ENCODE results near the gene GLIS1. TPM values are rescaled to one million over a fixed set of nuclear protein-coding genes. Genes with fewer than 3 reads are reported as not detected.
"Not testable (repeated sequence)": the region's sequence is repeated elsewhere in the genome, so short reads cannot be mapped to it uniquely, and the experiment has no call there.

GLIS1 gene
- total RNA-seq, 2 experiments from 2014 or later = not detected

DNA sequence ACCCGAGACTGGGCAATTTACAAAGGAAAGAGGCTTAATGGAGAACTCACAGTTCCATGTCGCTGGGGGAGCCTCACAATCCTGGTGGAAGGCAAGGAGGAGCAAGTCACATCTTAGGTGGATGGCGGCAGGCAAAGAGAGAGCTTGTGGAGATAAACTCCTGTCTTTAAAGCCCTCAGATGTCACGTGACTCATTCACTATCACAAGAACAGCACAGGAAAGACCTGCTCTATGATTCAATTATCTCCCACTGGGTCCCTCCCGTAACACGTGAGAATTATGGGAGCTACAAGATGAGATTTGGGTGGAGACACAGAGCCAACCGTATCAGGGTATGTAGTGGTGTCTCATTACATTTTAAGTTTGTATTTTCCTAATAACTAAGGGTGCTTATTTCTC is 21.5 kb upstream of the GLIS1 start:
- H3K27ac Mint-ChIP-seq; H3K9me3 Mint-ChIP-seq (ENCODE audit: low read depth); H3K27me3 Mint-ChIP-seq; ATAC-seq; H3K4me3 Mint-ChIP-seq; H3K4me1 Mint-ChIP-seq; DNase-seq: not testable (repeated sequence)
- H3K36me3 Mint-ChIP-seq = peaks cover 10% of the 10 kb centered on the region
- CTCF ChIA-PET = interaction anchor here (1.1 kb wide), 1 partner anchor 9 kb away, joined by 3 read pairs; no protein-coding TSS in a partner anchor

DNA sequence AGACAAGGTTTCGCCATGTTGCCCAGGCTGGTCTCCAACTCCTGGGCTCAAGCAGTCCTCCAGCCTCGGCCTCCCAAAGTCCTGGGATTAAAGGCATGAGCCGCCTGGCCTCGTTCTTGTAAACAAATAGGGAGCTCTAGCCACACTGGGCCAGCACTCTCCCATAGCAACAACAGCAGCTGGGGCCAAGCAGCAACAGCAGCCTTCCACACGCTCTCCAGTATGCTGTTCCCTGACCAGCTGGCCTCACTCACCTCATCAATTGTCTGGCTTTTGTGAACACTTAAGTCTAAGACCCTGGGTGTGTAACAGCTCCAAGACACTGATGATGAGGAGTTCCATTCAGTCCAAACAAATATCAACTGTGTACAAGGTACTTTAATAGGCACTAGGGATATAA is 16.9 kb upstream of the GLIS1 start:
- H3K36me3 Mint-ChIP-seq = peaks cover 2% of the 10 kb centered on the region
- no peak overlapping the region for H3K4me3 Mint-ChIP-seq
- DNase-seq (no peak), ATAC-seq (no peak)
- no peak overlapping the region for H3K27ac Mint-ChIP-seq
- H3K4me1 Mint-ChIP-seq = no peaks in the 10 kb centered on the region
- no peaks in the 10 kb centered on the region for H3K9me3 Mint-ChIP-seq (ENCODE audit: low read depth)
- CTCF ChIA-PET = interaction anchor here (1.1 to 2.5 kb wide), 3 partner anchors 11 to 270 kb away, joined by 3 to 18 read pairs (median 3); no protein-coding TSS in a partner anchor
- H3K27me3 Mint-ChIP-seq = no peaks in the 10 kb centered on the region

DNA sequence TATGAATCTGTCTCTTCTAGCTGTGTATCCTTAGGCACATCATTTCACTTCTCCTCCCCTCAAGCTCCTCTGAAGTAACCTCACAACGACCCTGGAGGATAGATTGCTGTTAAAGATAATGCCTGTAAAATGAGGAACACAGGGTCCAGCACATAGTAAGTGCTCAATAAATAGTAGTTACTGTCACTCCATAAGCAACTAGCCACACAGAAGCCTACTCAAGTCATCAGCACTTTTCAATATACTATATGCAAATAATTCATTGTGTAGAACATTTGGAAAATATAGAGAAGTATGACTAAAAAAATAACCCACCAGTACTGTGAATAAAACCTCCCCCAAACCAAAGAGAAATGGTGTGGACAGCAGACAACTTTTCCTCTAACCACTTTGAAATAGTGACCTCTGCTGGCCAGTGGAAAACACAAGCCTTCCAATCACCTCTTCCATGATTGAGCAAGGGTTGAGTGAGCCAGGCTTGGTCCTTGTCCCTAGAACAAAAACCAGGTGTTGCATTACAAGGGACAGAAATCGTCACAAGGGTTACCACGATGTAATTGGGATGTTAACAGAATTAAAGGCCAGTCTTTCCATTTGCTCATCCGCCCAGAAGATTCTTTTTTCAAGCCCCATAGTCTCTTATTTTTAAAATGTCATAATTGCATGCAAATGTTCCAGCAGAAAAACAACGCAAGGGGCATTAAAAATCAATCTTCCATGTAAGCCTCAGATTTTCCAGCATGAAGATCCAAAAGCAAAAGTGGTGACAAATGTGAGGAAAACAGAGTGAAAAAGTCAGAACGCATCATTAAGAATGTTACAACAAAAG is 15.7 kb upstream of the GLIS1 start:
- DNase-seq = peak; percentile 53
- no peaks in the 10 kb centered on the region for H3K4me1 Mint-ChIP-seq
- no peak overlapping the region for H3K27ac Mint-ChIP-seq
- no peaks in the 10 kb centered on the region for H3K27me3 Mint-ChIP-seq
- H3K9me3 Mint-ChIP-seq (ENCODE audit: low read depth) = no peaks in the 10 kb centered on the region
- CTCF ChIA-PET = interaction anchor here (0.6 to 2.5 kb wide), 12 partner anchors 8 to 269 kb away, joined by 3 to 18 read pairs (median 4); partner anchors contain the start of gene GLIS1
- no peak overlapping the region for H3K4me3 Mint-ChIP-seq
- no peak for ATAC-seq
- H3K36me3 Mint-ChIP-seq = no peaks in the 10 kb centered on the region

DNA sequence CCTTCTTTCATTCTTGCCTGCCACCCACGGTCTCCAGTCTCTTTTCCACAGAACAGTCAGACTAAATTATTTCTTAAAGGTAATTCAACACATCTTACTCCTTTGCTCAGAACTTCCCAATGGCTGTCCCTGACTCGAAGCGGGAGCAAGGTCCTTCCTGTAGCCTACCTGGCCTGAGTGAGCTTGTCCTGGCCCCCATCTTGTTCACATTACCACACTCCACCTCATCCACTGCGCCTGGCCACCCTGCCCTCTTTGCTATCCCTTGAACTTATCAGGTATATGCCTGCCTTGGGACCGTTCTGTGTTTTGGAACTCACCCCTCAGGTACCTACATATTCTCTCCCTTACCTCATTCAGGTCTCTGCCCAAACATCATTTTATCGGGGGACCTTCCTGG is 13.3 kb upstream of the GLIS1 start:
- peaks cover 4% of the 10 kb centered on the region for H3K27me3 Mint-ChIP-seq
- no peak for ATAC-seq
- H3K36me3 Mint-ChIP-seq = no peaks in the 10 kb centered on the region
- no peak overlapping the region for H3K27ac Mint-ChIP-seq
- no peak for DNase-seq
- H3K4me1 Mint-ChIP-seq = no peaks in the 10 kb centered on the region
- CTCF ChIA-PET = interaction anchor here (0.9 to 1.3 kb wide), 3 partner anchors 9 to 265 kb away, joined by 3 read pairs; no protein-coding TSS in a partner anchor
- H3K9me3 Mint-ChIP-seq (ENCODE audit: low read depth) = no peaks in the 10 kb centered on the region
- no peak overlapping the region for H3K4me3 Mint-ChIP-seq

DNA sequence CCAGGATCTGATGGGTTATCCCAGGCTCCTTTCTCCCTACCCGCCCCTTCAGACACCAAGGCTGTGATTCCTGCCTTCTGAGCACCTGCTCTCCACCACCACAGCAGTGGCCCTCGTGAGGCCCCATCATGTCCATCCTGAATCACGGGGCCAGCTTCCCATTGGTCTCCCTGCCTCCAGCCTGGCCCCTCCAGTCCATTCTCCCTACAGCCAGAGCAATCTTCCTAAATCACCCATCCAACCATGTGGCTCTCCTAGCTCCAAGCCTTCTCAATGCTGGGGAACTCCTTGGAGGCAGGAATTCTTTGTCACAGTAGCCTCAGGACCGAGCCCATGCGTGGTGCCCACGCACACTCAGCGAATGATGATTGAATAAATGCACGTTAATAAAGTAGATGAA is 8.9 kb upstream of the GLIS1 start:
- Mint-ChIP-seq H3K9me3 (ENCODE audit: low read depth) (no peaks in the 10 kb centered on the region), H3K27me3 (peaks cover 23% of the 10 kb centered on the region), H3K4me1 (no peaks in the 10 kb centered on the region), H3K36me3 (no peaks in the 10 kb centered on the region), H3K27ac (no peak overlapping the region), H3K4me3 (no peak overlapping the region)
- ATAC-seq (no peak), DNase-seq (no peak)
- CTCF ChIA-PET = no interaction called here

DNA sequence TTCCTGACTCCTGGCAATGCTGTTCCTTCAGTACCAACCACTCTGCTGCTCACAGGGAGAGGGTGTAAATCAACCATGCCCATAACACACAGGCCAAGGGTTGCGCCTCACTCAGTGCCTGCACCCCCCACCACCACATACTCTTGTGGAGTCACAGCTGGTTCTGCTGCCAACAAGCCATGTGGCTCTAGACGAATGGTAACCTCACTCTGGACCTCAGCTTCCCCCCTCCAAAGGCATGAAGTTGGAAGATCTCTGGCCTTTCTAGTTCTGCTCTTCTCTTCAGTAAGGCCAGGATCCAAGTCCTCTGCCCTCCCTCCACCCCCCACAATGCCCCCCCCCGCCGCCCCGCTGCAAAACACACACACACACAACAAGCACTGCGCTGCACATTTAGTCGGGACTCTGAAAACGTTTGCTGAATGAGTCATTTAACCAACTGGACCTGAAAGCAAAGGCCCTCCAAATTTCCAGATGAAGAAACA is 1.7 kb upstream of the GLIS1 start:
- CTCF ChIA-PET = no interaction called here

DNA sequence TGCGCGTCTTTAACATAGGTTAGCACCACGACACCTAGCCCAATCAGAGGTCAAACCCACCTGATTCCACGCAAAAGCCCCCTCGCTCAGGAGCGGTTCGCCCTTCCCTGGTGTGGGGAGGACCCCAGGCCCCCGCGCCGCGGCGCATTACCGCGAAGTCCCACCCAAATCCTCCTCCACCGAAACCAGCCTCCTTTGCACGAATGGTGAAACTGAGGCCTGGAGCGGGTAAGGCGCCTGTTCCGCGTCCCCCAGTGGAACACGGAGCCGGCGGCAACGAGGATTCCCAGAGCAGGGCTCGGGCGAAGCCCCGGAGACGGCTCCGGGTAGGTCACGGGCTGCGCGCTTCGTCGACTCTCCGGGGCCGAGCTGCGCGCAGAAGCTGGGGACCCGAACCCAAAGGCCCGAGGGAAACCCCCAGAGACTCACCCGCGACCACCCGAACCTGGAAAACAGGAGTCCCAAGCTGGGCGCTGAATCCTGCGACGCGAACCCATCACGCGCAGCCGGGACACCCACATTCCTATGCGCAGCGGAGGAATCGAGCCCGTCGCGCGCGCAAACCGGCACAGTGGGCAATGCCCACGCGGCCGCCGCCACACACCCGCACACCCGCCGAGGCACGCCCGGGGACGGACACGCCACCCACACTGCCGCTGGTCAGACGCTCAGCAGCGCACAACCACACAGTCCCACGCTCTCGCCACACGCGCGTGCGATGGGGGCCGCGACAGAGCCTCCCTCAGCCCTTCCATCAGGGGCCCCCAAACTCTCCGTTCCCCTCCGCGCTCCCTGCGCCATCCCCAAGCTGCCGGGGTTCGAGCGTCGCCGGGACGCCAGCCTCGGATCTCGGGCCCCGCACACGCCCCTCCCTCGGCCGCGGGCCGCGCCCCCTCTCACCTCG is 507 bp downstream of the GLIS1 start:
- no peak for ATAC-seq
- no peak for DNase-seq
- Mint-ChIP-seq H3K4me3 (peak overlapping the region; percentile 20), H3K36me3 (peaks cover 6% of the 10 kb centered on the region), H3K27ac (no peak overlapping the region), H3K4me1 (peaks cover 3% of the 10 kb centered on the region), H3K27me3 (peaks cover 79% of the 10 kb centered on the region), H3K9me3 (ENCODE audit: low read depth) (no peaks in the 10 kb centered on the region)
- CTCF ChIA-PET = interaction anchor here (2.7 kb wide), 1 partner anchor 15 kb away, joined by 8 read pairs; no protein-coding TSS in a partner anchor

More for the DNA sequence above, 1.7 kb upstream of the GLIS1 start:
- DNase-seq (no peak), ATAC-seq (no peak)
- Mint-ChIP-seq H3K4me3 (no peak overlapping the region), H3K36me3 (peaks cover 6% of the 10 kb centered on the region), H3K9me3 (ENCODE audit: low read depth) (no peaks in the 10 kb centered on the region), H3K27me3 (peaks cover 68% of the 10 kb centered on the region), H3K4me1 (peaks cover 3% of the 10 kb centered on the region), H3K27ac (no peak overlapping the region)

DNA sequence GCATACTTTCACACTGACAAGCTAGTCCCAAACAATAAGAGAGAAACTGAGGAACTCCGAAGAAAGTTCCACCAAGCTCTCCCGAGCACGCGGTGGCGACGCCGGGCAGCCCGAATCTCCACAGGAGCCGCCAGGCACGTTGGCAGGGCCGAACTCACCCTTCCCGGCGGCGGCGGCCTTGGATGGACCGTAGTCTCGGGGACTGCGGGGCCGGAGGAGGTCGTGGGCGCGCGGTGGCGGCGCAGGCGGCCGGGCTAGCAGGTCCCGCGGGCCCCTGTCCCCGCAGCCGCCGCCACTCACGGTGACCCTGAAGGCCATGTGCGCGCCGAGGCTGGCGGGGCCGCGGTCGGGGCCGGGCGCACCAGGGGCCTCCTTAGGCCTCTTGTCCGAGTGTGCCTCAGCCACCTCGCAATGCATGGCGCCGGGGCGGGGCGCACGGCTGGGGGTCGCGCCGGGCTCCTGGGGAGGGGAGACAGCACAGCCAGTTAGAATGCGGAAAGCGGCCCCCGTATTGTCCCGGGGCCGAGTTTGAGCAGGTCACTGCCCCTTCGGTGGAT is 1.2 kb downstream of the GLIS1 start:
- H3K4me1 Mint-ChIP-seq = peaks cover 3% of the 10 kb centered on the region
- H3K4me3 Mint-ChIP-seq = peak overlapping the region; percentile 16
- no peak for DNase-seq
- H3K36me3 Mint-ChIP-seq = peaks cover 5% of the 10 kb centered on the region
- peaks cover 77% of the 10 kb centered on the region for H3K27me3 Mint-ChIP-seq
- CTCF ChIA-PET = interaction anchor here (2.7 kb wide), 1 partner anchor 16 kb away, joined by 8 read pairs; no protein-coding TSS in a partner anchor
- H3K9me3 Mint-ChIP-seq (ENCODE audit: low read depth) = no peaks in the 10 kb centered on the region
- H3K27ac Mint-ChIP-seq = no peak overlapping the region
- ATAC-seq = no peak

DNA sequence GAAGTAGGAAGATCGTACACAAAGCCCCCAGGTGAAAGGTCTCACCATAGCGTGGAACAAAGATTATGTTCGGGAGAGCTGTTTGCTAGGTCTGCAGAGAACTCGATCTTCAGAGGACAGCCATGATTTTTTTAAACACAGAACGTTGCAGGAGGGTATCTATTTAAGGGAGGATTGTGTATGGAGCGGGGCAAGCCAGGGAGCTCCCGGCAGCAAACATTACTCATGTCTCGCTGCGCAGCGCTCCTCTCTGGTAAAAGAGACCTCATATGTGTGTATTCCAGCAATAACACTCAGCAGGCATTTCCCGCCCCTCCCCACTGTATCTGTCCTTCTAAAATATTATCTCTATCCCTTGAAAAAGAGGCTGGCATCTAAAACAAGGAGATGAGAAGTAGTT is 2.7 kb downstream of the GLIS1 start:
- DNase-seq (no peak), ATAC-seq (no peak)
- Mint-ChIP-seq H3K36me3 (no peaks in the 10 kb centered on the region), H3K27ac (no peak overlapping the region), H3K27me3 (peaks cover 84% of the 10 kb centered on the region), H3K9me3 (ENCODE audit: low read depth) (no peaks in the 10 kb centered on the region), H3K4me1 (peaks cover 3% of the 10 kb centered on the region), H3K4me3 (no peak overlapping the region)
- CTCF ChIA-PET = no interaction called here

DNA sequence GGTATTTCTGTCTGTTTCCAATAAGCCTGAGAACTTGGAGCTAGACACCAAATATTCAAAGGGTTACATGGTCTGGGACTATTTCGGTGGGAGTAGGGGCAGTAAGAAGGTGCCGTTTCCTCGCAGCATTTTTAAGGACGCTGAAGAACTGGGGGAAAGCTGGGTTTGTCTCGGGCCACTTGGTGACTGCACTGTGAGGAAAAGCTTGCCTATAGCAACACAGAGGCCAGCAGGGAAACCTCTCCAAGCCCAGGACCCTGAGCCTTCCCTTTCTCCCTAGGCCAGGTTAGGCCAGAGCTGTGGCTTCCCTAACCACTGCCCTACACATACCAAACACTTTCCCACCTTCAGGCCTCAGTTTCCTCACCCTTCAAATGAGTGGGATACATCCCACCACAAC is 3.3 kb downstream of the GLIS1 start:
- no peaks in the 10 kb centered on the region for H3K36me3 Mint-ChIP-seq
- peaks cover 3% of the 10 kb centered on the region for H3K4me1 Mint-ChIP-seq
- no peak overlapping the region for H3K27ac Mint-ChIP-seq
- DNase-seq = no peak
- H3K9me3 Mint-ChIP-seq (ENCODE audit: low read depth) = no peaks in the 10 kb centered on the region
- H3K27me3 Mint-ChIP-seq = peaks cover 80% of the 10 kb centered on the region
- ATAC-seq = no peak
- no peak overlapping the region for H3K4me3 Mint-ChIP-seq
- CTCF ChIA-PET = no interaction called here

DNA sequence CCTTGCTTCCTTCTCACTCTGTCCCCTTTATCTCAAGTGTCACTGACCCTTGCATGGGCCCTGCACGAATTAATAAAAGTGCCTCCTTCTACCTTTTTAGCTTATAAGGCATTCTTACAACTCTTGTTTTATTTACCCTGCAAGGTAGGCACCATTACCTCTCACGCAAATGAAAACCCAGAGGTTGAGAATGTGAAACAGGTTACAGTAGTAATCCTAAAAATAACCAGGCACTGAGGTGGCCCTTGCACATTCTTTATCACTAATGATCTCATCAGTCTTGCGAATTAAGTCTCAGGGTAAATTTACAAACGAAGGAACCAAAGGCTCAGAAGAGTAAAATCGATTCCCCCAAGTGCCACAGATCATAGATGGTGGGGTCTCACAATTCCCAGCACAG is 3.7 kb downstream of the GLIS1 start:
- Mint-ChIP-seq H3K4me1 (peaks cover 3% of the 10 kb centered on the region), H3K27ac (no peak overlapping the region), H3K9me3 (ENCODE audit: low read depth) (no peaks in the 10 kb centered on the region), H3K4me3 (no peak overlapping the region), H3K36me3 (no peaks in the 10 kb centered on the region), H3K27me3 (peaks cover 78% of the 10 kb centered on the region)
- DNase-seq (no peak), ATAC-seq (no peak)
- CTCF ChIA-PET = no interaction called here

DNA sequence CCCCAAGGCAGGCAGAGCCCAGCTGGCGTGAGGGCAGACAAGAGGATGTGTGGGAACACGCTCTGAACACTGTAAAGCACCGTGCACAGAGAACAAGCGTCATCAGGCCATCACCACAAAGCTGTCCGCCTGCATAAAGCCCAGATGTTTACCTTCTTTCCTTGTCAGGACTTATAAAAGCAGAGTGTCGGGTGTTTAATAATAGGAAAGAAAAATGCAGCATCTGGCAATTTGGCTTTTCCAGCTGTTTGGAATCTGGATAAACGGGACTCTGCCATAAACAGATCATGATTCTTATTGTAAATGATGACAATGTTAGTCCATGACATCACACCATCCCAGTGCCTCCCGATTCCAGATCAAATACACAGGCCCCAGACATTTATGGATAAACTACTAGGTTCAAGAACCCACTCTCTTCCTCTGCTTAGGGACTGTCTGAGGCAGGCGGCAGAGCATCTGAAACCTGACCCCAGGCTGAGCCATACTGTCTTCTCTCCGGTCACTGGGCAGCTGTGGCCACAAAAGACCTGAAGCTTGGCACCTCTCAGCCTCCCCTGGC is 4.2 kb downstream of the GLIS1 start:
- Mint-ChIP-seq H3K36me3 (no peaks in the 10 kb centered on the region), H3K4me3 (no peak overlapping the region), H3K4me1 (peaks cover 3% of the 10 kb centered on the region), H3K9me3 (ENCODE audit: low read depth) (no peaks in the 10 kb centered on the region), H3K27me3 (peaks cover 73% of the 10 kb centered on the region), H3K27ac (no peak overlapping the region)
- CTCF ChIA-PET = no interaction called here
- DNase-seq (no peak), ATAC-seq (no peak)
